Raji (cell line): Measurements from ENCODE around the gene SIM1.

ENCODE experiments used
- POLR2A ChIP-seq: IDR thresholded peaks from 2 replicates; pipeline ENCODE4 v1.6.1; 2011; ENCODE audit warnings: low read depth, low read length, control low read depth; ENCODE audit not compliant: insufficient read depth

The SIM1 gene

GRCh38 chr6:100454551-100455229 is 10.0 kb downstream of the SIM1 start:
- no peak for TF ChIP-seq POLR2A

- no peak for TF ChIP-seq POLR2A
Observed at GRCh38 chr6:100453701-100454521, 10.8 kb downstream of the SIM1 start.

- no peak for TF ChIP-seq POLR2A
Observed at GRCh38 chr6:100452998-100453397, 11.7 kb downstream of the SIM1 start.

GRCh38 chr6:100451577-100451976 is 13.1 kb downstream of the SIM1 start:
- no peak for TF ChIP-seq POLR2A

- no peak for TF ChIP-seq POLR2A
Observed at GRCh38 chr6:100449239-100449691, 15.5 kb downstream of the SIM1 start.

GRCh38 chr6:100447900-100448748 is 16.6 kb downstream of the SIM1 start:
- no peak for TF ChIP-seq POLR2A

GRCh38 chr6:100447081-100447899 is 17.4 kb downstream of the SIM1 start:
- TF ChIP-seq POLR2A, result no peak

GRCh38 chr6:100446115-100447080 is 18.3 kb downstream of the SIM1 start:
- TF ChIP-seq POLR2A, result no peak

- no peak for TF ChIP-seq POLR2A
Observed at GRCh38 chr6:100445512-100445911, 19.2 kb downstream of the SIM1 start.

GRCh38 chr6:100440935-100441334 is 23.8 kb downstream of the SIM1 start:
- no peak for TF ChIP-seq POLR2A

GRCh38 chr6:100435299-100435698 is 29.4 kb downstream of the SIM1 start:
- no peak for TF ChIP-seq POLR2A

- no peak for TF ChIP-seq POLR2A
Observed at GRCh38 chr6:100433726-100434435, 30.8 kb downstream of the SIM1 start.

- no peak for TF ChIP-seq POLR2A
Observed at GRCh38 chr6:100432136-100432535, 32.6 kb downstream of the SIM1 start.

GRCh38 chr6:100430962-100431361 is 33.8 kb downstream of the SIM1 start:
- TF ChIP-seq POLR2A, result no peak
